HEK293 (cell line): ENCODE results near the gene BCL2L11.

Experiments
- CTCF ChIA-PET: fragments of 350-600 bp; formaldehyde crosslinking; extraction: SDS; loops from one replicate; lab custom pipeline; 2021; ENCODE audit warnings: antibody characterized with exemption; lab: Yijun Ruan, JAX
- POLR2A ChIA-PET: fragments of 300-600 bp; formaldehyde crosslinking; extraction: SDS; loops from one replicate; lab custom pipeline; 2020; ENCODE audit warnings: antibody characterized with exemption, inconsistent platforms; lab: Yijun Ruan, JAX
- H3K27ac ChIP-seq: fragments of 200-500 bp; sonication (Bioruptor generic); 2 replicates; pipeline ENCODE4 v1.5.1; 2014; ENCODE audit warnings: low read depth, low read length, control low read depth, inconsistent platforms; ENCODE audit errors: extremely low read depth
- H3K36me3 ChIP-seq, 2 experiments: fragments of 200-500 bp in 1 of 2; sonication (Bioruptor generic) in 1 of 2; 1 replicate in 1 of 2; 2 replicates in 1 of 2; pipeline ENCODE4 v1.5.1; 2014 to 2017; ENCODE audit warnings: inconsistent platforms in 2 of 2, low read length in 2 of 2; ENCODE audit not compliant: control insufficient read depth in 2 of 2, insufficient read depth in 1 of 2
- H3K4me1 ChIP-seq: fragments of 200-500 bp; sonication (Bioruptor generic); 2 replicates; pipeline ENCODE4 v1.5.1; 2014; ENCODE audit warnings: mild to moderate bottlenecking, low read length, inconsistent platforms; ENCODE audit not compliant: control insufficient read depth, insufficient read depth
- H3K4me3 ChIP-seq: 2 replicates; pipeline ENCODE4 v1.5.1; 2011; ENCODE audit warnings: low read depth, mild to moderate bottlenecking, control low read depth, low read length, moderate library complexity
- H3K9me3 ChIP-seq: fragments of 200-500 bp; sonication (Bioruptor generic); 2 replicates; pipeline ENCODE4 v1.5.1; 2014; ENCODE audit warnings: low read depth, low read length, inconsistent platforms; ENCODE audit not compliant: control insufficient read depth, insufficient read depth
- BCL11A ChIP-seq: fragments of 450-650 bp; formaldehyde crosslinking; IDR thresholded peaks from 2 replicates; pipeline ENCODE4 v1.5.1; 2016; ENCODE audit warnings: low read depth, missing biosample characterization, missing genetic modification characterization
- FEZF1 ChIP-seq: fragments of 450-650 bp; formaldehyde crosslinking; IDR thresholded peaks from 2 replicates; pipeline ENCODE4 v1.5.1; 2016; ENCODE audit warnings: missing biosample characterization, missing genetic modification characterization
- GFI1B ChIP-seq: fragments of 450-650 bp; formaldehyde crosslinking; IDR thresholded peaks from 2 replicates; pipeline ENCODE4 v1.5.1; 2016; ENCODE audit warnings: missing biosample characterization, missing genetic modification characterization
- PRDM1 ChIP-seq: fragments of 450-650 bp; formaldehyde crosslinking; IDR thresholded peaks from 2 replicates; pipeline ENCODE4; 2016; ENCODE audit warnings: missing biosample characterization, missing genetic modification characterization
- PRDM4 ChIP-seq: fragments of 450-650 bp; formaldehyde crosslinking; IDR thresholded peaks from 2 replicates; pipeline ENCODE4 v1.5.1; 2017; ENCODE audit warnings: missing biosample characterization, missing genetic modification characterization
- REPIN1 ChIP-seq: fragments of 450-650 bp; formaldehyde crosslinking; IDR thresholded peaks from 2 replicates; pipeline ENCODE4 v1.5.1; 2017; ENCODE audit warnings: missing biosample characterization, missing genetic modification characterization, low read depth
- SCRT2 ChIP-seq: fragments of 450-650 bp; formaldehyde crosslinking; IDR thresholded peaks from 2 replicates; pipeline ENCODE4 v1.5.1; 2016; ENCODE audit warnings: missing biosample characterization, missing genetic modification characterization
- SP7 ChIP-seq: fragments of 450-650 bp; formaldehyde crosslinking; IDR thresholded peaks from 2 replicates; pipeline ENCODE4 v1.5.1; 2016; ENCODE audit warnings: missing biosample characterization, missing genetic modification characterization
- TCF7L2 ChIP-seq: IDR thresholded peaks from 2 replicates; pipeline ENCODE4 v1.6.1; 2011; ENCODE audit warnings: low read depth, mild to moderate bottlenecking, inconsistent platforms, low read length, moderate library complexity, borderline replicate concordance
- ZBTB48 ChIP-seq: fragments of 450-650 bp; formaldehyde crosslinking; IDR thresholded peaks from 2 replicates; pipeline ENCODE4 v1.5.1; 2016; ENCODE audit warnings: missing biosample characterization, missing genetic modification characterization
- ZFHX2 ChIP-seq: fragments of 450-650 bp; formaldehyde crosslinking; conservative IDR thresholded peaks from 2 replicates; pipeline ENCODE4 v1.5.1; 2016; ENCODE audit warnings: missing biosample characterization, missing genetic modification characterization
- ZIC2 ChIP-seq: fragments of 450-650 bp; formaldehyde crosslinking; IDR thresholded peaks from 2 replicates; pipeline ENCODE4 v1.5.1; 2016; ENCODE audit warnings: missing biosample characterization, missing genetic modification characterization
- ZNF133 ChIP-seq: fragments of 450-650 bp; formaldehyde crosslinking; IDR thresholded peaks from 2 replicates; pipeline ENCODE4 v1.5.1; 2016; ENCODE audit warnings: missing biosample characterization, missing genetic modification characterization
- ZNF155 ChIP-seq: fragments of 450-650 bp; formaldehyde crosslinking; IDR thresholded peaks from 2 replicates; pipeline ENCODE4 v1.5.1; 2016; ENCODE audit warnings: missing biosample characterization, missing genetic modification characterization
- ZNF184 ChIP-seq: fragments of 450-650 bp; IDR thresholded peaks from 2 replicates; pipeline ENCODE4 v1.5.1; 2018; ENCODE audit warnings: missing biosample characterization, mild to moderate bottlenecking, missing genetic modification characterization
- ZNF223 ChIP-seq: fragments of 450-650 bp; formaldehyde crosslinking; IDR thresholded peaks from 2 replicates; pipeline ENCODE4 v1.5.1; 2016; ENCODE audit warnings: missing biosample characterization, missing genetic modification characterization
- ZNF280D ChIP-seq: fragments of 450-650 bp; formaldehyde crosslinking; IDR thresholded peaks from 2 replicates; pipeline ENCODE4 v1.5.1; 2016; ENCODE audit warnings: missing biosample characterization, missing genetic modification characterization
- ZNF335 ChIP-seq: fragments of 450-650 bp; formaldehyde crosslinking; conservative IDR thresholded peaks from 2 replicates; pipeline ENCODE4 v1.5.1; 2016; ENCODE audit warnings: missing biosample characterization, missing genetic modification characterization
- ZNF341 ChIP-seq: fragments of 450-650 bp; formaldehyde crosslinking; IDR thresholded peaks from 2 replicates; pipeline ENCODE4; 2016; ENCODE audit warnings: low read depth, missing biosample characterization, missing genetic modification characterization
- ZNF366 ChIP-seq: fragments of 450-650 bp; formaldehyde crosslinking; conservative IDR thresholded peaks from 2 replicates; pipeline ENCODE4 v1.5.1; 2016; ENCODE audit warnings: missing biosample characterization, missing genetic modification characterization
- ZNF449 ChIP-seq: fragments of 450-650 bp; formaldehyde crosslinking; IDR thresholded peaks from 2 replicates; pipeline ENCODE4 v1.5.1; 2017; ENCODE audit warnings: missing biosample characterization, mild to moderate bottlenecking, missing genetic modification characterization, moderate library complexity
- ZNF610 ChIP-seq: fragments of 450-650 bp; formaldehyde crosslinking; IDR thresholded peaks from 2 replicates; pipeline ENCODE4 v1.5.1; 2016; ENCODE audit warnings: missing biosample characterization, missing genetic modification characterization, borderline replicate concordance
- ZNF692 ChIP-seq: fragments of 450-650 bp; formaldehyde crosslinking; IDR thresholded peaks from 2 replicates; pipeline ENCODE4 v1.5.1; 2016; ENCODE audit warnings: missing biosample characterization, missing genetic modification characterization
- ZSCAN18 ChIP-seq: fragments of 450-650 bp; formaldehyde crosslinking; IDR thresholded peaks from 2 replicates; pipeline ENCODE4 v1.5.1; 2016; ENCODE audit warnings: missing biosample characterization, missing genetic modification characterization
- ZSCAN30 ChIP-seq: fragments of 450-650 bp; IDR thresholded peaks from 2 replicates; pipeline ENCODE4 v1.5.1; 2018; ENCODE audit warnings: missing biosample characterization, mild to moderate bottlenecking, missing genetic modification characterization, moderate library complexity

Gene BCL2L11

GRCh38 chr2:111120253-111121027 lies at the start of gene BCL2L11 (continued):
- TF ChIP-seq ZSCAN30 (tag by site-specific recombination) (peak; percentile 56; the same call in 1 of the 2 replicates), ZFHX2 (tag by site-specific recombination) (peak; percentile 40), ZNF692 (tag by site-specific recombination) (peak; percentile 84), ZIC2 (tag by site-specific recombination) (peak; percentile 83), ZNF366 (tag by site-specific recombination) (no peak), ZBTB48 (peak; percentile 84; the same call in 1 of the 2 replicates), ZNF335 (tag by site-specific recombination) (peak; percentile 75; the same call in 1 of the 2 replicates), SP7 (peak; percentile 64), FEZF1 (tag by site-specific recombination) (0 out of 2 replicates have a peak, but pooled peaks have one; percentile 33), ZNF280D (tag by site-specific recombination) (no peak), PRDM1 (tag by site-specific recombination) (no peak), ZNF341 (tag by site-specific recombination) (peak; percentile 66), ZNF184 (tag by site-specific recombination) (0 out of 2 replicates have a peak, but pooled peaks have one; percentile 5), PRDM4 (tag by site-specific recombination) (0 out of 2 replicates have a peak, but pooled peaks have one; percentile 48), ZNF610 (tag by site-specific recombination) (peak; percentile 56; the same call in 1 of the 2 replicates)
- TF ChIP-seq, all 188 proteins: peak for 47

GRCh38 chr2:111071600-111072171 lies 49.0 kb upstream of the BCL2L11 start:
- Histone ChIP-seq H3K4me1 (no peaks in the 10 kb centered on the region), H3K36me3 (no peaks in the 10 kb centered on the region), H3K27ac (no peak overlapping the region), H3K4me3 (no peak overlapping the region), H3K9me3 (no peaks in the 10 kb centered on the region)
- ChIA-PET CTCF (interaction anchor here (1.0 kb wide), 1 partner anchor 45 kb away, joined by 3 read pairs; no protein-coding TSS in a partner anchor), POLR2A (no interaction called here)
- TF ChIP-seq GFI1B (tag by site-specific recombination), result no peak
- TF ChIP-seq TCF7L2, result no peak
- no peak for TF ChIP-seq ZNF155 (tag by site-specific recombination)
- TF ChIP-seq BCL11A (tag by site-specific recombination), result no peak
- no peak for TF ChIP-seq ZSCAN18 (tag by site-specific recombination)
- TF ChIP-seq SCRT2 (tag by site-specific recombination), result no peak
- TF ChIP-seq ZNF133 (tag by site-specific recombination), result no peak
- no peak for TF ChIP-seq ZNF449 (tag by site-specific recombination)
- TF ChIP-seq REPIN1, result no peak
- TF ChIP-seq ZNF223 (tag by site-specific recombination), result no peak
